ENCODE results near the gene HIBADH.
"Not testable (repeated sequence)": the region's sequence is repeated elsewhere in the genome, so short reads cannot be mapped to it uniquely, and the experiment has no call there.

HIBADH gene

GRCh38 chr7:27593226-27593625 lies 69.5 kb downstream of the HIBADH start:
- DNase-seq = no peak

- no peak for DNase-seq
These were observed 72.3 kb downstream of the HIBADH start for GRCh38 chr7:27590416-27590815.

GRCh38 chr7:27587429-27587828 lies 75.3 kb downstream of the HIBADH start:
- no peak for DNase-seq

GRCh38 chr7:27586825-27587224 lies 75.9 kb downstream of the HIBADH start:
- DNase-seq = no peak

- no peak for DNase-seq
These were observed 76.8 kb downstream of the HIBADH start for GRCh38 chr7:27585781-27586447.

GRCh38 chr7:27581906-27582305 lies 80.8 kb downstream of the HIBADH start:
- no peak for DNase-seq

- no peak for DNase-seq
These were observed 81.6 kb downstream of the HIBADH start for GRCh38 chr7:27581119-27581518.

- DNase-seq = no peak
These were observed 83.1 kb downstream of the HIBADH start for GRCh38 chr7:27579565-27579964.

GRCh38 chr7:27578169-27578568 lies 84.5 kb downstream of the HIBADH start:
- not testable (repeated sequence) for DNase-seq

GRCh38 chr7:27576360-27576944 lies 86.2 kb downstream of the HIBADH start:
- peak; percentile 70 to 84 (median 71) for DNase-seq

- DNase-seq = peak; percentile 47 to 60 (median 52)
These were observed 87.1 kb downstream of the HIBADH start for GRCh38 chr7:27575613-27576012.

- DNase-seq = no peak
These were observed 93.6 kb downstream of the HIBADH start for GRCh38 chr7:27569106-27569505.

- DNase-seq = no peak
These were observed 95.4 kb downstream of the HIBADH start for GRCh38 chr7:27567266-27567665.

GRCh38 chr7:27564881-27565482 lies 97.7 kb downstream of the HIBADH start:
- no peak for DNase-seq

- DNase-seq = peak in 2 of 3 donors; percentile 28 to 48
These were observed 101.9 kb downstream of the HIBADH start for GRCh38 chr7:27560706-27561235.

- no peak for DNase-seq
These were observed 107.0 kb downstream of the HIBADH start for GRCh38 chr7:27555670-27556069.

- DNase-seq = no peak
These were observed 107.9 kb downstream of the HIBADH start for GRCh38 chr7:27554826-27555225.

GRCh38 chr7:27553273-27553672 lies 109.4 kb downstream of the HIBADH start:
- no peak for DNase-seq

- DNase-seq = no peak
These were observed 110.8 kb downstream of the HIBADH start for GRCh38 chr7:27551803-27552400.

GRCh38 chr7:27549606-27550005 lies 113.1 kb downstream of the HIBADH start:
- DNase-seq = no peak

GRCh38 chr7:27548304-27548703 lies 114.4 kb downstream of the HIBADH start:
- DNase-seq = no peak

- no peak for DNase-seq
These were observed 115.3 kb downstream of the HIBADH start for GRCh38 chr7:27547401-27547800.

- DNase-seq = no peak
These were observed 116.1 kb downstream of the HIBADH start for GRCh38 chr7:27546610-27547009.

- no peak for DNase-seq
These were observed 126.9 kb downstream of the HIBADH start for GRCh38 chr7:27535795-27536194.

All from suppressor macrophage treated with lipopolysaccharide for 1 hour (primary cell).